ENCODE results near the gene AKR1A1. TPM values are rescaled to one million over a fixed set of nuclear protein-coding genes. Genes with fewer than 3 reads are reported as not detected.
"Not testable (repeated sequence)": the region's sequence is repeated elsewhere in the genome, so short reads cannot be mapped to it uniquely, and the experiment has no call there.

Gene AKR1A1
- total RNA-seq, 1 experiment from 2014 or later = 94.9 TPM

GRCh38 chr1:45522324-45523104 lies 28.1 kb upstream of the AKR1A1 start:
- POLR2A ChIA-PET (ENCODE audit: unreplicated experiment) = interaction anchor here (0.6 to 2.0 kb wide), 5 partner anchors 22 to 113 kb away, joined by 3 to 21 read pairs (median 5); partner anchors contain the start of genes AKR1A1 and MMACHC
- H3K9me3 ChIP-seq (ENCODE audit: low read length) = no peaks in the 10 kb centered on the region
- peak overlapping the region; percentile 98 for H3K27ac ChIP-seq (ENCODE audit: low read length)
- TSS peak; percentile 99 for BruUV-seq (replicated peaks)
- peak overlapping the region; percentile 97 for H3K9ac ChIP-seq (ENCODE audit: low read length)
- H3K9me2 ChIP-seq (replicated peaks; ENCODE audit: low read length) = no peaks in the 10 kb centered on the region
- H3K4me1 ChIP-seq (ENCODE audit: insufficient read depth, low read length) = peaks cover 46% of the 10 kb centered on the region
- no peaks in the 10 kb centered on the region for H3F3A ChIP-seq (ENCODE audit: low read length, unreplicated experiment)
- no peaks in the 10 kb centered on the region for H3K27me3 ChIP-seq (ENCODE audit: low read length)
- ATAC-seq = peak; percentile 58
- H3K4me3 ChIP-seq (ENCODE audit: low read length) = peak overlapping the region; percentile 99
- H4K20me1 ChIP-seq (ENCODE audit: low read length) = peaks cover 34% of the 10 kb centered on the region
- peak overlapping the region; percentile 70 for H2AFZ ChIP-seq (ENCODE audit: low read length)
- CTCF ChIA-PET = interaction anchor here (1.1 to 1.2 kb wide), 2 partner anchors 47 to 61 kb away, joined by 3 to 5 read pairs; partner anchors contain the start of gene NASP
- intact Hi-C loops (cut with micrococcal nuclease) = loop anchor here (1.0 kb wide), 1 partner anchor 28 kb away; the partner anchor contains the start of gene AKR1A1
- H3K79me2 ChIP-seq (ENCODE audit: low read length) = peaks cover 45% of the 10 kb centered on the region
- H3K36me3 ChIP-seq (ENCODE audit: low read depth, low read length) = peaks cover 9% of the 10 kb centered on the region
- TF ChIP-seq CTCF (conservative IDR thresholded peaks at IDR 0.05; ENCODE audit: low read depth, low read length) = no peak
- no peak for TF ChIP-seq EZH2phosphoT487 (IDR thresholded peaks at IDR 0.05; ENCODE audit: borderline replicate concordance, low read length)
- no peak for TF ChIP-seq EZH2 (IDR thresholded peaks at IDR 0.05; ENCODE audit: low read length, unreplicated experiment)
- peak; percentile 77 for DNase-seq
- H3K4me2 ChIP-seq (ENCODE audit: low read length) = peak overlapping the region; percentile 93

GRCh38 chr1:45523516-45523915 lies 27.1 kb upstream of the AKR1A1 start:
- Histone ChIP-seq H2AFZ (ENCODE audit: low read length) (peak overlapping the region; percentile 70; the same call in 1 of the 2 replicates), H3K27ac (ENCODE audit: low read length) (peak overlapping the region; percentile 98), H3K4me1 (ENCODE audit: insufficient read depth, low read length) (peaks cover 44% of the 10 kb centered on the region), H3K79me2 (ENCODE audit: low read length) (peaks cover 36% of the 10 kb centered on the region), H3K4me2 (ENCODE audit: low read length) (peak overlapping the region; percentile 93), H4K20me1 (ENCODE audit: low read length) (peaks cover 28% of the 10 kb centered on the region)
- POLR2A ChIA-PET (ENCODE audit: unreplicated experiment) = interaction anchor here (0.6 kb wide), 1 partner anchor 570 kb away, joined by 3 read pairs; no protein-coding TSS in a partner anchor
- CTCF ChIA-PET; H3K27me3 ChIP-seq (ENCODE audit: low read length); ATAC-seq; intact Hi-C loops (cut with micrococcal nuclease); H3K36me3 ChIP-seq (ENCODE audit: low read depth, low read length); H3K9me2 ChIP-seq (replicated peaks; ENCODE audit: low read length); H3K9ac ChIP-seq (ENCODE audit: low read length); H3K9me3 ChIP-seq (ENCODE audit: low read length); BruUV-seq (replicated peaks); DNase-seq; H3F3A ChIP-seq (ENCODE audit: low read length, unreplicated experiment); H3K4me3 ChIP-seq (ENCODE audit: low read length): not testable (repeated sequence)

GRCh38 chr1:45523975-45524374 lies 26.7 kb upstream of the AKR1A1 start:
- H3K4me3 ChIP-seq (ENCODE audit: low read length); H3K4me2 ChIP-seq (ENCODE audit: low read length); H3F3A ChIP-seq (ENCODE audit: low read length, unreplicated experiment); H2AFZ ChIP-seq (ENCODE audit: low read length); H3K27me3 ChIP-seq (ENCODE audit: low read length); CTCF ChIA-PET; H3K27ac ChIP-seq (ENCODE audit: low read length); DNase-seq; ATAC-seq; H3K9me3 ChIP-seq (ENCODE audit: low read length); BruUV-seq (replicated peaks); H3K9me2 ChIP-seq (replicated peaks; ENCODE audit: low read length); intact Hi-C loops (cut with micrococcal nuclease); H3K36me3 ChIP-seq (ENCODE audit: low read depth, low read length); H3K9ac ChIP-seq (ENCODE audit: low read length): not testable (repeated sequence)
- Histone ChIP-seq H3K4me1 (ENCODE audit: insufficient read depth, low read length) (peaks cover 40% of the 10 kb centered on the region), H4K20me1 (ENCODE audit: low read length) (peaks cover 24% of the 10 kb centered on the region), H3K79me2 (ENCODE audit: low read length) (peaks cover 31% of the 10 kb centered on the region)
- POLR2A ChIA-PET (ENCODE audit: unreplicated experiment) = interaction anchor here (0.6 kb wide), 1 partner anchor 571 kb away, joined by 3 read pairs; no protein-coding TSS in a partner anchor

All from PC-3 (cell line).